IMR-90 (cell line): ENCODE results near the gene UBL7. TPM values are rescaled to one million over a fixed set of nuclear protein-coding genes. Genes with fewer than 3 reads are reported as not detected.
A peak's percentile ranks its signal among the peaks of the same experiment; 100 is the strongest.

ENCODE experiments used
- ATAC-seq: fragments of 200-7000 bp; cut with Tn5 transposase; 2 replicates; pipeline ENCODE4 v1.9.1; 2020; ENCODE audit warnings: low read depth, mild to moderate bottlenecking, moderate library complexity
- BruUV-seq: library from RNA; stranded (reverse); fragments of 400-500 nt; replicated peaks from 2 replicates; lab custom pipeline; 2021; lab: Mats Ljungman, UMichigan
- CTCF ChIA-PET: fragments of 300-600 bp; formaldehyde crosslinking; extraction: SDS; loops from one replicate; lab custom pipeline; 2021; ENCODE audit warnings: antibody characterized with exemption; lab: Yijun Ruan, JAX
- POLR2A ChIA-PET: fragments of 300-600 bp; sonication (Branson Sonifier 250); formaldehyde crosslinking; loops from one replicate; lab custom pipeline; 2022; ENCODE audit warnings: antibody characterized with exemption; ENCODE audit not compliant: unreplicated experiment; lab: Charles Lee
- DNase-seq: peaks from one replicate; pipeline ENCODE4 v3.0.0; 2013
- H2AFZ ChIP-seq: replicated peaks from 2 replicates; pipeline ENCODE3; 2013; ENCODE audit warnings: low read length, mild to moderate bottlenecking; ENCODE audit not compliant: poor library complexity
- H2AK5ac ChIP-seq: 2 replicates; pipeline ENCODE4 v1.6.1; 2013; ENCODE audit warnings: low read depth, low read length, inconsistent platforms
- H2AK9ac ChIP-seq: replicated peaks from 2 replicates; pipeline ENCODE3; 2013; ENCODE audit warnings: mild to moderate bottlenecking, low read depth, low read length, moderate library complexity; ENCODE audit not compliant: poor library complexity
- H2BK120ac ChIP-seq: 2 replicates; pipeline ENCODE4 v1.6.1; 2013; ENCODE audit warnings: low read depth, low read length, inconsistent platforms
- H2BK15ac ChIP-seq: 3 replicates; pipeline ENCODE4 v1.6.1; 2013; ENCODE audit warnings: low read depth, low read length, inconsistent platforms
- H2BK20ac ChIP-seq: 2 replicates; pipeline ENCODE4 v1.6.1; 2013; ENCODE audit warnings: low read depth, mild to moderate bottlenecking, inconsistent platforms, low read length, moderate library complexity
- H2BK5ac ChIP-seq: 2 replicates; pipeline ENCODE4 v1.6.1; 2013; ENCODE audit warnings: mild to moderate bottlenecking, low read depth, low read length, inconsistent platforms; ENCODE audit not compliant: poor library complexity, severe bottlenecking
- H3K14ac ChIP-seq: replicated peaks from 2 replicates; pipeline ENCODE4 v1.6.1; 2013; ENCODE audit warnings: low read depth, low read length, inconsistent platforms
- H3K18ac ChIP-seq: 2 replicates; pipeline ENCODE4 v1.6.1; 2013; ENCODE audit warnings: low read depth, low read length, control low read depth
- H3K23ac ChIP-seq: 2 replicates; pipeline ENCODE4 v1.6.1; 2013; ENCODE audit warnings: low read depth, low read length, inconsistent platforms
- H3K27ac ChIP-seq: 2 replicates; pipeline ENCODE4 v1.5.1; 2013; ENCODE audit warnings: mild to moderate bottlenecking, control low read depth, low read length; ENCODE audit not compliant: insufficient read depth
- H3K27me3 ChIP-seq: 2 replicates; pipeline ENCODE4 v1.6.1; 2013; ENCODE audit warnings: low read length; ENCODE audit not compliant: control insufficient read depth, insufficient read depth
- H3K36me3 ChIP-seq: 2 replicates; pipeline ENCODE4 v1.6.1; 2013; ENCODE audit warnings: low read length, mixed read lengths; ENCODE audit not compliant: control insufficient read depth, insufficient read depth
- H3K4ac ChIP-seq: 2 replicates; pipeline ENCODE4 v1.6.1; 2013; ENCODE audit warnings: low read depth, low read length, inconsistent platforms
- H3K4me1 ChIP-seq: 2 replicates; pipeline ENCODE4 v1.6.1; 2013; ENCODE audit warnings: low read length, mixed read lengths; ENCODE audit not compliant: control insufficient read depth, insufficient read depth
- H3K4me2 ChIP-seq: 2 replicates; pipeline ENCODE4 v1.6.1; 2013; ENCODE audit warnings: low read depth, mild to moderate bottlenecking, control low read depth, low read length, moderate library complexity
- H3K4me3 ChIP-seq: 2 replicates; pipeline ENCODE4 v1.5.1; 2013; ENCODE audit warnings: low read depth, mild to moderate bottlenecking, control low read depth, low read length, moderate library complexity; ENCODE audit not compliant: insufficient read depth
- H3K56ac ChIP-seq: 2 replicates; pipeline ENCODE4 v1.6.1; 2013; ENCODE audit warnings: low read length, inconsistent platforms; ENCODE audit not compliant: insufficient read depth; ENCODE audit errors: extremely low read depth
- H3K79me1 ChIP-seq, 2 experiments: 2 replicates each; pipeline ENCODE4 v1.6.1; 2013; ENCODE audit warnings: low read length in 2 of 2, inconsistent platforms in 1 of 2, low read depth in 1 of 2
- H3K9ac ChIP-seq: 2 replicates; pipeline ENCODE4 v1.6.1; 2013; ENCODE audit warnings: low read depth, low read length, control low read depth
- H3K9me1 ChIP-seq: 2 replicates; pipeline ENCODE4 v1.6.1; 2013; ENCODE audit warnings: low read length, inconsistent platforms; ENCODE audit not compliant: insufficient read depth
- H3K9me3 ChIP-seq: 2 replicates; pipeline ENCODE4 v1.6.1; 2013; ENCODE audit warnings: low read length; ENCODE audit not compliant: control insufficient read depth, insufficient read depth
- H4K20me1 ChIP-seq: 2 replicates; pipeline ENCODE4 v1.6.1; 2013; ENCODE audit warnings: low read length, inconsistent platforms; ENCODE audit not compliant: insufficient read depth
- H4K5ac ChIP-seq: 2 replicates; pipeline ENCODE4 v1.6.1; 2013; ENCODE audit warnings: mild to moderate bottlenecking, low read depth, low read length, control low read depth
- H4K8ac ChIP-seq, 2 experiments: 2 replicates each; pipeline ENCODE4 v1.6.1; 2013; ENCODE audit warnings: low read depth in 2 of 2, low read length in 2 of 2, control low read depth in 1 of 2, inconsistent platforms in 1 of 2
- H4K91ac ChIP-seq: 2 replicates; pipeline ENCODE4 v1.6.1; 2013; ENCODE audit warnings: low read depth, low read length, inconsistent platforms; ENCODE audit not compliant: insufficient read depth
- CEBPB ChIP-seq: IDR thresholded peaks from 2 replicates; pipeline ENCODE4 v1.6.1; 2012; ENCODE audit warnings: low read depth, low read length, improper control_type of control experiment
- CHD1 ChIP-seq: IDR thresholded peaks from 2 replicates; pipeline ENCODE4 v1.6.1; 2012; ENCODE audit warnings: low read depth, low read length, improper control_type of control experiment
- FOS ChIP-seq: fragments of 150-350 bp; IDR thresholded peaks from 2 replicates; pipeline ENCODE4 v1.6.1; 2016; ENCODE audit warnings: low read depth, low read length
- NFE2L2 ChIP-seq: fragments of 150-350 bp; IDR thresholded peaks from 2 replicates; pipeline ENCODE4 v1.6.1; 2016; ENCODE audit warnings: low read depth, mild to moderate bottlenecking, low read length
- WGBS, 2 experiments: methylation state at CpG; one replicate each; pipeline versions ENCODE4 v1.1.5 to v1.1.7; 2013; ENCODE audit warnings: missing lambda C conversion rate in 2 of 2; ENCODE audit not compliant: insufficient read length in 1 of 2; ENCODE audit errors: extremely low coverage in 2 of 2; 5-methylcytosine and 5-hydroxymethylcytosine counted together
- dilution Hi-C: fragments of 300-500 bp; cut with HindIII; formaldehyde crosslinking; loops from one replicate; pipeline ENCODE4 v1.14.3; 2018; ENCODE audit warnings: low sequenced_read_pairs; ENCODE audit not compliant: unreplicated experiment
- in situ Hi-C: fragments of 300-500 bp; cut with MboI; formaldehyde crosslinking; loops from 3 replicates; pipeline ENCODE4 v1.14.3; 2019; ENCODE audit warnings: low sequenced_read_pairs, inconsistent platforms, mixed read lengths
- intact Hi-C: fragments of 100-400 bp; cut with micrococcal nuclease; formaldehyde crosslinking; loops from 2 replicates; pipeline ENCODE4 v1.10.0; 2022
- polyA plus RNA-seq, 3 experiments: library from polyadenylated mRNA; depleted of rRNA; stranded (reverse); fragments of >200 nt; gene quantifications; 2 replicates each; pipeline ENCODE4 v1.2.3, GENCODE V29; 2012; ENCODE audit warnings: low replicate concordance in 1 of 3
- total RNA-seq: library from RNA; depleted of rRNA; stranded (reverse); fragments of >200 nt; gene quantifications from 2 replicates; pipeline ENCODE4 v1.2.3, GENCODE V29; 2012

Gene UBL7
- total and polyA plus RNA-seq, 2 of the 4 experiments (the other 2 are of a cell fraction) = 68.1 to 78.4 TPM

DNA sequence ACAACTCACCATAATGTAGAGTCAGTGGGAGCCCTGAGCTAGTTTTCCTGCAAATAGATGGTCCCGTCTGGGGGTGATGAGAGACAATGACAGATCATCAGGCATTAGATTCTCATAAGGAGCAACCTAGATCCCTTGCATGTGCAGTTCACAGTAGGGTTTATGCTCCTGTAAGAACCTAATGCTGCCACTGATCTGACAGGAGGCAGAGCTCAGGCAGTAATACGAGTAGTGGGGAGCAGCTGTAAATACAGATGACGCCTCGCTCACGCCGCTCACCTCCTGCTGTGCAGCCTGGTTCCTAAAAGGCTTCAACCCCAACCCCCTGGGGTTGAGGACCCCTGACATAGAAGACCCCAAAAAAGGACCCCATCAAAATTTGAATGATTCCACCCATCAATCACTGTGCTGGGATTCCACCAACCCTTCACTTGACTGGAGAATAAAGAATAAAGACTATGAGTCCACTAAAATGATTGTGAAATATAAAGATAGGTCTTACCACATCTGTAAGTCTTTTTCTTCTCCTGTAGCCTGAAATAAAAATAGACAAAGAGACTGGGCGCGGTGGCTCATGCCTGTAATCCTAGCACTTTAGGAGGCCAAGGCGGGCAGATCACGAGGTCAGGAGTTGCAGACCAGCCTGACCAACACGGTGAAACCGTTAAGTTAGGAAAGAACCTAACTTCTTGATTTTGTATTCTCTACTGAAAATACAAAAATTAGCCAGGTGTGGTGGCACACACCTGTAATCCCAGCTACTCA, 9.9 kb upstream of the UBL7 start:
- ChIA-PET POLR2A (no interaction called here), CTCF (interaction anchor here (0.9 kb wide), 1 partner anchor 89 kb away, joined by 3 read pairs; no protein-coding TSS in a partner anchor)
- no peak overlapping the region for H2BK5ac ChIP-seq
- no peak for ATAC-seq
- no peak overlapping the region for H3K4ac ChIP-seq
- no peak overlapping the region for H3K18ac ChIP-seq
- H4K8ac ChIP-seq = no peak overlapping the region
- no peaks in the 10 kb centered on the region; the same call in 1 of the 2 replicates for H3K36me3 ChIP-seq
- H3K79me1 ChIP-seq = no peaks in the 10 kb centered on the region
- H3K9me3 ChIP-seq = no peaks in the 10 kb centered on the region
- TF ChIP-seq CEBPB = peak; percentile 16; the same call in 1 of the 2 replicates
- TF ChIP-seq FOS = no peak
- no peak for TF ChIP-seq CHD1
- TF ChIP-seq NFE2L2 = no peak
- H2AFZ ChIP-seq = no peak overlapping the region
- WGBS, 2 experiments = 100% methylated on average over 2 of the region's 12 CpGs; no CpG with 5 or more reads in 1 of the 2 experiments
- H3K14ac ChIP-seq = no peak overlapping the region
- no peak overlapping the region for H3K4me2 ChIP-seq
- intact Hi-C loops = no loop called here
- H3K4me1 ChIP-seq = no peaks in the 10 kb centered on the region
- no peak overlapping the region for H2BK20ac ChIP-seq
- no peaks in the 10 kb centered on the region; the same call in 1 of the 2 replicates for H3K9me1 ChIP-seq
- in situ Hi-C loops = no loop called here
- no peak overlapping the region for H4K91ac ChIP-seq
- no peaks in the 10 kb centered on the region for H4K20me1 ChIP-seq
- H2AK5ac ChIP-seq = no peak overlapping the region
- H2BK15ac ChIP-seq = no peak overlapping the region
- no peak overlapping the region for H4K5ac ChIP-seq
- no peaks in the 10 kb centered on the region for H3K27me3 ChIP-seq
- BruUV-seq = no TSS peak
- H3K9ac ChIP-seq = no peak overlapping the region
- H3K56ac ChIP-seq = no peak overlapping the region
- dilution Hi-C loops = no loop called here
- no peak overlapping the region for H2BK120ac ChIP-seq
- H3K27ac ChIP-seq = no peak overlapping the region
- no peak for DNase-seq
- H3K23ac ChIP-seq = no peak overlapping the region
- no peak overlapping the region for H2AK9ac ChIP-seq
- no peak overlapping the region for H3K4me3 ChIP-seq
